CD4-positive, alpha-beta T cell treated with Interleukin-4 for 4 hours (primary cell): Measurements from ENCODE around the gene DYRK1A.

Experiments
- DNase-seq: peaks from one replicate; pipeline ENCODE4 v3.0.0-alpha.2; 2020

DYRK1A gene

GRCh38 chr21:37452227-37452626, 85.7 kb downstream of the DYRK1A start:
- DNase-seq, result no peak

GRCh38 chr21:37453350-37453749, 86.8 kb downstream of the DYRK1A start:
- DNase-seq, result no peak

- DNase-seq, result no peak
Measured at GRCh38 chr21:37454869-37455503, 88.4 kb downstream of the DYRK1A start.

- no peak for DNase-seq
Measured at GRCh38 chr21:37455504-37455911, 88.9 kb downstream of the DYRK1A start.

GRCh38 chr21:37458669-37459276, 92.2 kb downstream of the DYRK1A start:
- no peak for DNase-seq

GRCh38 chr21:37459575-37459974, 93.0 kb downstream of the DYRK1A start:
- DNase-seq, result no peak

- no peak for DNase-seq
Measured at GRCh38 chr21:37460196-37460595, 93.6 kb downstream of the DYRK1A start.

- peak; percentile 57 for DNase-seq
Measured at GRCh38 chr21:37461479-37461878, 94.9 kb downstream of the DYRK1A start.

- no peak for DNase-seq
Measured at GRCh38 chr21:37462087-37462861, 95.7 kb downstream of the DYRK1A start.

- peak; percentile 51 for DNase-seq
Measured at GRCh38 chr21:37463083-37463801, 96.7 kb downstream of the DYRK1A start.

GRCh38 chr21:37467082-37467481, 100.5 kb downstream of the DYRK1A start:
- DNase-seq, result no peak

- no peak for DNase-seq
Measured at GRCh38 chr21:37468909-37469308, 102.3 kb downstream of the DYRK1A start.

GRCh38 chr21:37469441-37469840, 102.9 kb downstream of the DYRK1A start:
- DNase-seq, result no peak

GRCh38 chr21:37472581-37472980, 106.0 kb downstream of the DYRK1A start:
- no peak for DNase-seq

GRCh38 chr21:37473491-37473890, 106.9 kb downstream of the DYRK1A start:
- DNase-seq, result no peak

- no peak for DNase-seq
Measured at GRCh38 chr21:37474342-37474741, 107.8 kb downstream of the DYRK1A start.

- no peak for DNase-seq
Measured at GRCh38 chr21:37475186-37475868, 108.8 kb downstream of the DYRK1A start.

GRCh38 chr21:37478794-37479193, 112.2 kb downstream of the DYRK1A start:
- DNase-seq, result no peak

GRCh38 chr21:37483776-37484175, 117.2 kb downstream of the DYRK1A start:
- no peak for DNase-seq

GRCh38 chr21:37484535-37485474, 118.2 kb downstream of the DYRK1A start:
- no peak for DNase-seq

- no peak for DNase-seq
Measured at GRCh38 chr21:37489553-37489952, 123.0 kb downstream of the DYRK1A start.

GRCh38 chr21:37490084-37490483, 123.5 kb downstream of the DYRK1A start:
- DNase-seq, result no peak
